ENCODE results near the gene TXNDC9.
"Not testable (repeated sequence)": the region's sequence is repeated elsewhere in the genome, so short reads cannot be mapped to it uniquely, and the experiment has no call there.

Gene TXNDC9

GRCh38 chr2:99335911-99336803 is at the start of gene TXNDC9:
Gene TXNDC9 (minus strand): TSS chr2:99336333. CDS start chr2:99333210, 3,123 bp downstream.
- peak within 1 kb of the TSS; percentile 96 for H3K4me3 ChIP-seq (ENCODE audit: low read depth, low read length)

GRCh38 chr2:99382143-99382542 is 46.0 kb upstream of the TXNDC9 start:
- no peak overlapping the region for H3K4me3 ChIP-seq (ENCODE audit: low read depth, low read length)

- H3K4me3 ChIP-seq (ENCODE audit: low read depth, low read length), result no peak overlapping the region
These were observed 44.4 kb upstream of the TXNDC9 start for GRCh38 chr2:99380376-99381010.

GRCh38 chr2:99377879-99378278 is 41.7 kb upstream of the TXNDC9 start:
- H3K4me3 ChIP-seq (ENCODE audit: low read depth, low read length), result no peak overlapping the region

- no peak overlapping the region for H3K4me3 ChIP-seq (ENCODE audit: low read depth, low read length)
These were observed 40.2 kb upstream of the TXNDC9 start for GRCh38 chr2:99376254-99376864.

- no peak overlapping the region for H3K4me3 ChIP-seq (ENCODE audit: low read depth, low read length)
These were observed 38.6 kb upstream of the TXNDC9 start for GRCh38 chr2:99374747-99375146.

GRCh38 chr2:99373144-99373543 is 37.0 kb upstream of the TXNDC9 start:
- no peak overlapping the region for H3K4me3 ChIP-seq (ENCODE audit: low read depth, low read length)

GRCh38 chr2:99368854-99369253 is 32.7 kb upstream of the TXNDC9 start:
- H3K4me3 ChIP-seq (ENCODE audit: low read depth, low read length), result not testable (repeated sequence)

- no peak overlapping the region for H3K4me3 ChIP-seq (ENCODE audit: low read depth, low read length)
These were observed 29.5 kb upstream of the TXNDC9 start for GRCh38 chr2:99365661-99366060.

- H3K4me3 ChIP-seq (ENCODE audit: low read depth, low read length), result no peak overlapping the region
These were observed 20.7 kb upstream of the TXNDC9 start for GRCh38 chr2:99356853-99357252.

GRCh38 chr2:99354825-99355224 is 18.7 kb upstream of the TXNDC9 start:
- not testable (repeated sequence) for H3K4me3 ChIP-seq (ENCODE audit: low read depth, low read length)

- H3K4me3 ChIP-seq (ENCODE audit: low read depth, low read length), result no peak overlapping the region
These were observed 17.9 kb upstream of the TXNDC9 start for GRCh38 chr2:99354070-99354469.

GRCh38 chr2:99350194-99350593 is 14.1 kb upstream of the TXNDC9 start:
- H3K4me3 ChIP-seq (ENCODE audit: low read depth, low read length), result no peak overlapping the region

GRCh38 chr2:99348173-99348572 is 12.0 kb upstream of the TXNDC9 start:
- H3K4me3 ChIP-seq (ENCODE audit: low read depth, low read length), result no peak overlapping the region

GRCh38 chr2:99346218-99346617 is 10.1 kb upstream of the TXNDC9 start:
- H3K4me3 ChIP-seq (ENCODE audit: low read depth, low read length), result no peak overlapping the region

- not testable (repeated sequence) for H3K4me3 ChIP-seq (ENCODE audit: low read depth, low read length)
These were observed 9.3 kb upstream of the TXNDC9 start for GRCh38 chr2:99345446-99345845.

- H3K4me3 ChIP-seq (ENCODE audit: low read depth, low read length), result no peak overlapping the region
These were observed 6.4 kb upstream of the TXNDC9 start for GRCh38 chr2:99342536-99342935.

GRCh38 chr2:99340669-99341236 is 4.6 kb upstream of the TXNDC9 start:
- no peak overlapping the region for H3K4me3 ChIP-seq (ENCODE audit: low read depth, low read length)

GRCh38 chr2:99338029-99338585 is 2.0 kb upstream of the TXNDC9 start:
- peak overlapping the region; percentile 91 for H3K4me3 ChIP-seq (ENCODE audit: low read depth, low read length)

- H3K4me3 ChIP-seq (ENCODE audit: low read depth, low read length), result peak within 1 kb of the TSS; percentile 96
These were observed 1.2 kb upstream of the TXNDC9 start, which contains the start of gene EIF5B for GRCh38 chr2:99337113-99338028. Gene EIF5B (plus strand): TSS chr2:99337389. CDS start chr2:99337555, 166 bp downstream.

Measured in iPS-11a (cell line).